GM12891 (cell line): ENCODE measurements around the gene GNAI1.

Experiments
- PAX5 ChIP-seq: IDR thresholded peaks from 2 replicates; pipeline ENCODE4 v1.6.1; 2011; ENCODE audit warnings: low read length, moderate library complexity, mild to moderate bottlenecking; ENCODE audit not compliant: insufficient read depth, severe bottlenecking
- POLR2A ChIP-seq: IDR thresholded peaks from 2 replicates; pipeline ENCODE4 v1.6.1; 2011; ENCODE audit warnings: low read depth, low read length, control low read depth
- POLR2AphosphoS5 ChIP-seq: IDR thresholded peaks from 2 replicates; pipeline ENCODE4 v1.6.1; 2011; ENCODE audit warnings: low read depth, low read length, control low read depth

DNA sequence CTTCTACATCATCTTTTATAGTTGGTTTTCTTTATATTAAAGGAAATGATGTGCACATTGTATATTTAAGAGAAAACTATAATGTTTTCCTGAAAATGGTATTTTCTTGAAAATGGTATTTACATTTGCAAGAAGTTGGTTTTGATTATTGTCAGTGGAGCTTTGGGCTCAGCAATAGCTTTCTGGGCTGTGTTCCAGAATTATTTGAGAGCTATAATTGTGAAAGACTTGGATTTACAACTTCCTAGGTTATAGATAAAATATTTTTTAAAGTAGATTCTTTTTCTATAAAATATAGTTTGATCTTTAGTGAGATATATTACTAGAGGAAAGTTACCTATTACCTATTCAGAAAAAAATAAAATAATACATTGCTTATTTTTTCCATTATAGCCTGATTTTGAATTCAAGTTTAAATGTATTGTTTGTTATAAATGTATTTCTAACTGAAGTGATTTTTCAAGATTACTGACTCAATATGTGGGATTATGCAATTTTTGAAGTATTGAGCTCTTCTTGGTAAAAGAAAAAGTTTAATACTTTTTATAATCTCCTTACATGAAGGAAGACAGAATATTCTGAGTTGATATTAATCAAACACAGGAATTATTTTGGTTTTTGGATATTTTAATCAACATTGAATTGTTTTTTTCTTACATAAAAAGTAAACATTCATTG lies 20.2 kb downstream of the GNAI1 start:
- no peak for TF ChIP-seq POLR2A
- no peak for TF ChIP-seq POLR2AphosphoS5
- no peak for TF ChIP-seq PAX5
